NCI-H187 treated with DMSO at 0.1 percent for 48 hours (cell line): ENCODE measurements around the gene NMRK2.
A peak's percentile ranks its signal among the peaks of the same experiment; 100 is the strongest.

Source experiments
- DNase-seq: peaks from one replicate; lab custom pipeline; 2025; lab: John Stamatoyannopoulos, UW

NMRK2 gene

DNA sequence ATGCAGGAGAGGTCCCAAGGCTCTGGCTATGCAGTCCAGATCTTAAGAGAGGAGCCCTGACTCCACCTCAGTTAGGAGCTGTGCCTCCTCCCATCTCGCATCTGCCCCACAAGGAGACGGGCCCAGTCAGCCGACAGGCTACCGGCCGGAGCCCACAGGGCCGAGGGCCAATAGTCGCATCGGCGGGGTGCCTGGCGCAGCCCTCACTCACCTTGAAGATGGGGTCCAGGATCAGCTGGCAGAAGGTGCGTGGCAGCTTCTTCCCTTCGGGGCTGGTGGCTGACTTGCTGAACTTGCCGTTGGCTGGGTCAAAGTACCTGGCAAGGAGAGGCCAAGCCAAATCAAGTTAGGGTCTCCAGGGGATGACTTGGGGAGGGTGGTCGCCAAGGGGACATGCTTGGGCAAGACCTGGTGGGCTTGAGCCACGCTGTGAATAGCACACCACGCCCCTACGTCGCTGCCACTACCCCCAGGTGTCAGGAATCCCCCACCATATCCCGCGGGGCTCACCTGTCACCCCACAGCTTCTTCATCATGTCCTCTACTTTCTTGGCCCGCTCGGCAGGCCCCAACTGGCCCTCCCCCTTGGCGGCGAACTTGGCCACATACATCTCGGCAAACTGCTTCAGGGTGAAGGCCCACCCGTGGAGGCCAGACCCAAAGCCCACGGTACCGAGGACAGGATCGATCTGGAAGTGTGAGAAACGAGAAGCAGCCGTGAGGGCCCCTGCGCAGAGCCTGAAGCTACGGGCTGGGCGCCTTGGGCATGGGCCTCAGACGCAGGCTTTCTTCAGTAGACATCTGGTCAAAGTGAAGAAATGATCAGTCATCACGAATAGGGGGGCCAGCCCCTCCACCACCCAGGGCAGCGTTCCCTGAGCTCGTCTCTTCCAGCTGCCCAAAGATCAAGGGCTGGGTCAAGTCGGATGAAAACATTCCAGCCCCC lies 49.1 kb downstream of the NMRK2 start:
- DNase-seq = no peak

DNA sequence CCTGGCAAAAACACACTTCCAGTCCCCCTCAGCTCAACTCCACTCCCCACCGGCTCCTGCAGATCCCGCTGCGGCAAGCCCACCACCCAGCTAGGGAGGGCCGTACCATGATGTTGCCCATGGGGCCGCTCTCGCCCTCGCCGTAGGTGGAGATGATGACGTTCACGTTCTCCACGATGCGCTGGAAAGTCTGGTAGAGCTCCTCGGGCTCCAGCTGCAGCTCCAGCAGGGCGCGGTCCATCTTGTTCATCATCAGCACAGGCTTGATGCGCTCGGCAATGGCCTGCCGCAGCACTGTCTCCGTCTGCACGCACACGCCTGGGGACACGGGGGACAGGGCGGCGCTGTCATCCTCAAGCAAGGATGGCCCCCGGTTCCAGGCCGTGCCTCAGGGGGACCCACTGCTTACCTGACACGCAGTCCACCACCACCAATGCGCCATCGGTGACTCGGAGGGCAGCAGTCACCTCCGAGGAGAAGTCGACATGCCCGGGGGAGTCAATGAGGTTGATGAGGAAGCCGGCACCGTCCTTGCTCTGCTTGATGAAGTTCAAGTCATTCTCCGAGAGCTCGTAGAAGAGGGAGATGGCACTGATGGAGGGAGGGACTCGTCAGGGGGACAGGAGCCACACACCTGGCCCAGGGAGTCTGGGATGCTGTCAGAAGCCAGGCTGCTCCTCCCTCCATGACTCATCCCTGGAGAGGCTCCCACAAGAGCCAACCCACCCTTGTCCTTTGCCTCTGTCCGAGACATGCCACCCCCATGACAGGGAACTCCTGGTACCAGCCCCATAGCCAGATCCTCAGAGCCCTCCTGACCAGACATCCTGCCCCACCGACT lies 50.1 kb downstream of the NMRK2 start:
- DNase-seq = no peak

DNA sequence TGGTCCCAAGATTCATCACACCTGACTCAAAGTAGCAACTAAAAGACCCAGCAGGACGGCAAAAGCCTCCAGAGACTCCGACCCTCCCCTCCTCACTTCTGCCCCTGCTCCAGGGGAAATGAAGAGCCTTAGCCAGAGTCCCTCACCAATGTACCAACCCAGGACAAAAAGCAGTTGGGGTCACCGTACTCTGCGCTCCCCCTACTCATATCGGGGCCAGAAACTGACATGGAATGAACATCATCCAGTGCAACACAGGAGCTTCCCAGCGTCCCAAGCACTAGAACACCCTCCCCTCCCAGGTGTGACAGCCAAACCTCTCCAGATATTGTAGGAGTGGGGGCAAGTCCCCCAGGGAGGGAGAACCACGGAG lies 50.7 kb downstream of the NMRK2 start:
- no peak for DNase-seq

DNA sequence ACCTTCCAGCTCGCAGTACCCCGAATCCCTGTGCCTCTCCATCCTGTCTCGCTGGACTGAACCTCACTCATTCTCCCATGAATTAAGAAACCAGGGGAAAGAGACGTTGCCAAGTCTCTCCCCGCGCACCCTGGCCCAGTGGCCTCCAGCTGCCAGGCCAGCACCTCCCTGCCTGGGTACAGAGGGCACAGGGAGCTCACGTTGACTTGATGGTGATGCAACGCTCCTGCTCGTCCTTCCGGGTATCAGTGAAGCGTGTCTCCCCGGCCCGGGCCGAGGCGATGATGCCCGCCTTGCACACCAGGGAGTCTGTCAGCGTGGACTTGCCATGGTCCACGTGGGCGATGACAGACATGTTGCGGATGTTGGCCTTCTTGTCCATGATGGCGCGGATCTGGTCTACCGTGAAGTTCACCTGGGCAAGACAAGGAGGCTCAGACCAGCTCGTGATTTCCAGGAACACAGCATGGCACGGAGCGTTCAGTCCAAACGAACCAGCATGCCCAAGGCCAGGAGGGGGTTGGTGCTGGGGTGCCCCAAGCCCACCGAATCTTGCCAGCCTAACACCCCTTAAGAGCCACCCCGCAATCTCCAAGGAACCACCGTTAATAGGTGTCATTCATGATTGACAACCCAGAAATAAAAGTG lies 51.2 kb downstream of the NMRK2 start:
- no peak for DNase-seq

DNA sequence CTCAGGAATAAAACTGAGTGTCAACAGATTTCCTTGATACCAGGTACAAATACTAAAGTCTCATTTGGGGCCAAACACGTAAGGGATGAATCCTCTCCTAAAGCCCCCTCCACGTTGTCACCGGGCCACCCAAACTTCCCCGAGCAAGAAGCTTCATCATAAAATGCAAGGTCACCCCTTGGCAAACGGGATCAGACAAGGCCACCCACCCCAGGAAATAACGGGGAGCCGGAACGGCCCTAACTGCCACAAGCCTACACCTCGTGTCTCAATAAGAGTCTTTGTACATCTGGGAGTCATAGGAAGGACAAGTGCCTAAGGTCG lies 51.7 kb downstream of the NMRK2 start:
- no peak for DNase-seq

DNA sequence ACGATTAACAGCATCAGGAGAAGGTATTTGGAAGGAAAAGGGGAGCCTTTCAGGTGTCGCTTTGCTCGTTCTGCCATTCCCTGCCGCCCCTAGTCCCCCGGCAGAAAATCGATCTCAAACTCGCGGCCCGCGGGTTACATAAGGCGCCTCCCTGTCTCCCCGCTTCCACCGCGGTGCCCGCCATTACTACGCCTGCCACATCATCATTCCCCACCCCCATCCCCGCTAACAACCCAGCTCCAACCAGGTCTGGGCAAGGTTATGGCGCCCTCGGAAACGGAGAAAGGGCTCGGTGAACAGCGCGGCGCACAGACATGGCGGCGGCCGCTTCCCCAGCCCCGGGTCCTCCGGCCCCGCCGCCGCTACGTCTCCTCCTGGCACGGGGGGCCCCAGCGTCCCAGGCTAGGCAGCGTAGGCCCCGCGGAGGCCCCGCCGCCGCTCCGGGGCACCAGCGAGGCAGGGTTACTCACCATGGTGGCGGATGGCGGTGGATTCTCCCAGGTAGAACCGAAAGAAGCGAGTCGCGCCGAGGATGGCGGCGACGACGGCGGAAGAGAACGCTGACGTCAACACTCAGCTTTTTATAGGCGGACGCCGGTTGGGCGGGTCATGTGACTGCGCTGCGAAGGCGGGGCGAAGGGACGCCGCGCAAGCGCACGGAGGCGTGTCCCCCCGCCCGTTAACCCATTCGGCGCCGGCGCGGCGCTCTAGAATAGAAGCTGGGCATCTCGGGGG lies 52.2 kb downstream of the NMRK2 start, which contains the start of gene EEF2:
TSS of gene EEF2 (minus strand) at position 556 of the 735 bp plus-strand sequence. CDS start at position 473, 83 bp downstream.
- DNase-seq = peak; percentile 16

DNA sequence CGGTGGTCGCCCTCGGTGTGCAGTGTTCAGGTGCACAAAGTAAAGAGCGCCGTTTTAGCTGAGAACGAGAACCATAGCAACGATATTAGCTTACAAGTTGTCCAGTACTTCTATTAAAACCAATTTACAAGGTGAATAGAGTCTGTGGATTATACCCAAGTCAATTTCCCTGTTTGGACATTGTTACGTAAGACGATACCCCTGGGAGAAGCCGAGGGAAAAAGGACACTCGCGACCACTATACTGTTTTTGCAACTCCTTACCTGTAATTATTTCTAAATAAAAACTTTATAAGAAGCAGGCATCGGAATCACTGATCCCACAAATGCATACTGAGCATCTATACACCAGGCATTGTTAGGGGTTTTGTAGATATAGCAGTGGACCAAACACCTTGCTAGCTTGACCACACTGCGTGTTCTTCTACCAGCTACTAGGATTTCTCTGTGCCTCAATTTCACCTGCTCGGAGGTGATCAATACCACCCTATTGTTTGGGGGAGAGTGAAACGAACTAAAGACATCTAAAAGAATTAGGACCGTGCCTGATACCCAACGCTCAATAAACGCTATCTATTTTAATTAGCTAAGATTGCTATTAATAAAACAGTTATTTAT lies 52.9 kb downstream of the NMRK2 start:
- no peak for DNase-seq

DNA sequence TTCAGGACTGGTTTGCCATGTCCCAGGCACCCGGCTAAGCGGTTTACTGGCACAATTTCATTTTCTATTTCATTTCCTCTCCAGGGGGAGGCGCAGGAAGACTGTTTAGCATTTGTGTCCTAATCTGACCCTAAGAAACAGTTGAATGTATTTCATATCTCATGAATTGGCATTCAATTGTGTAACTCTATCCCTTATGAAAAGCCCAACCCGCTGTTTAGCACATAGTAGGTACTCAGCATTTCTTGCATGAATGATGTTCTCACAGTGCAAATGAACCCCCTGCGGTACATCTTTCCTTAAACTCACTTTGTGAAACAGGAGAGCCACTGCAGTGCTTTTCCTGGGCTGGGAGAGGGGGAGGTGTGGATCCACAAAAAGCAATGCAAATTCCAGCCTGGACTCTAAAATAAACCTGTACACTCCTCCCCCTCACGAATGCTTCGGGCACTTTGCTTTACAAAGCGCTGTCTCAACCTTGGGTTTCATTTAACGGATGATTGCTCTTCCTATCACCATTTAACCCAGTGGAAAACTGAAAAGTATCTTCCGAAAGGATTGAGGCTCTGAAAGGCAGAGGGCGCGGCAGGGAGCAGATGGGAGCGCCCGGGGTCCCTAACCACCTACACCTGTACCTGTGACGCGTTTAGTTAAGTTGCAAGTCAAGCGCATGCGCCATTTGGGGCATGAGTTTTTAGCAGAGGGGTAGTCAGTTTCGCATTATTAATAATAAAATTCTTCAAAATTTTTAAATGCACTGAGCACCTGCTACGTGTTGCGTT lies 53.6 kb downstream of the NMRK2 start:
- peak; percentile 70 for DNase-seq

DNA sequence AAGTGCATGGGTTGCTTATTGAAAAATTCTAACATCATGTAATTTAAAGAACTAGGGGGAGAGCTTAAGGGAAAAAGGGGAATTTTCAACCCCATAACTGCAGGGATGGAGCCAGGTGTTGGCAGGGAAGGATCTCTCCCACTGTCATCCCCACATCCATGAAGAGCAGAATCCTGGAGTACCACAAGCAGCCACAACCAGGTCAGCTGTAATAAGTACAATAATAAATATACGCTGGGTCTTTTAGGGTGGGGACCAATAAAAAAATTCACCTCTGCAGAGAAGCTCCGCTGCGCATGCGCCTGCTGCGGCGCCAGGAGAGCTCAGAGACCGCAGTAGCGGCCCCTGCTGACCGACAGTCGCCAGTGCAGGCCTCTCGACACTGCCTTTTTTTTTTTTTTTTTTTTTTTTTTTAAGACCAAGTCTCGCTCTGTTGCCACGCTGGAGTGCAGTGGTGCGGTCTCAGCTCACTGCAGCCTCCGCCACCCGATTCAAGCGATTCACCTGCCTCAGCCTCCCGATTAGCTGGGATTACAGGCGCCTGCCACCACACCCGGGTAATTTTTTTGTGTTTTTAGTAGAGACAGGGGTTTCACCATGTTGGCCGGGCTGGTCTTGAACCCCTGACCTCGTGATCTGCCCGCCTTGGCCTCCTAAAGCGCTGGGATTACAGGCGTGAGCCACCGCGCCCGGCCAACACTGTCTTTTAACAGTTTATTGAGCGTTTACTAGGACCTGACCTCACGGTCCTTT lies 54.9 kb downstream of the NMRK2 start:
- DNase-seq = peak; percentile 75

DNA sequence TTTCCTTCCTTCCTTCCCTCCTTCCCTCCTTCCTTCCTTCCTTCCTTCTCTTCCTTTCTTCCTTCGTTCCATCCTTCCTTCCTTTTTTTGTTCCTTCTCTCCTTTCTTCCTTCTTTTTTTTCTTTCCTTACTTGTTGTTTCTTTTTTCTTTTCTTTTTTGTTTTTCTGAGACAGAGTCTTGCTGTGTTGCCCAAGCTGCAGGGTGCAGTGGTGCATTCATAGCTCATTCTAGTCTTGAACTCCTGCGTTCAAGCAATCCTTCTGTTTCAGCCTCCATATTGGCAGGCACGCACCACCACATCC lies 57.9 kb downstream of the NMRK2 start:
- no peak for DNase-seq
